ENCODE data around the gene PACRGL. TPM values are rescaled to one million over a fixed set of nuclear protein-coding genes. Genes with fewer than 3 reads are reported as not detected.

The PACRGL gene
- total and polyA plus RNA-seq, 2 of the 4 experiments (the other 2 are of a cell fraction), result 7.4 to 13.1 TPM

- BruUV-seq (replicated peaks), result no TSS peak
- no peak overlapping the region for H3K18ac ChIP-seq (ENCODE audit: low read depth, low read length)
- H2AFZ ChIP-seq (replicated peaks; ENCODE audit: low read length, poor library complexity), result no peak overlapping the region
- no peaks in the 10 kb centered on the region for H3K4me1 ChIP-seq (ENCODE audit: control insufficient read depth, insufficient read depth, low read length)
- no peak overlapping the region for H4K8ac ChIP-seq (ENCODE audit: low read depth in 2 of 2, low read length in 2 of 2)
- intact Hi-C loops (cut with micrococcal nuclease) (no loop called here), in situ Hi-C loops (cut with MboI; ENCODE audit: low sequenced_read_pairs) (no loop called here), dilution Hi-C loops (cut with HindIII; ENCODE audit: low sequenced_read_pairs, unreplicated experiment) (no loop called here)
- H3K27me3 ChIP-seq (ENCODE audit: control insufficient read depth, insufficient read depth, low read length), result no peaks in the 10 kb centered on the region
- H3K56ac ChIP-seq (ENCODE audit: extremely low read depth, insufficient read depth, low read length), result no peak overlapping the region
- no peak overlapping the region for H2BK120ac ChIP-seq (ENCODE audit: low read depth, low read length)
- H3K27ac ChIP-seq (ENCODE audit: insufficient read depth, low read length), result no peak overlapping the region
- H3K36me3 ChIP-seq (ENCODE audit: control insufficient read depth, insufficient read depth, low read length), result no peaks in the 10 kb centered on the region; the same call in 1 of the 2 replicates
- H3K4ac ChIP-seq (ENCODE audit: low read depth, low read length), result no peak overlapping the region
- no peak for DNase-seq
- no peaks in the 10 kb centered on the region for H3K79me1 ChIP-seq (ENCODE audit: low read depth in 1 of 2, low read length in 2 of 2)
- H3K23ac ChIP-seq (ENCODE audit: low read depth, low read length), result no peak overlapping the region
- no peak overlapping the region for H3K9ac ChIP-seq (ENCODE audit: low read depth, low read length)
- no peak overlapping the region for H2BK20ac ChIP-seq (ENCODE audit: low read depth, low read length)
- H3K9me3 ChIP-seq (ENCODE audit: control insufficient read depth, insufficient read depth, low read length), result no peaks in the 10 kb centered on the region
- no peak overlapping the region for H2AK9ac ChIP-seq (replicated peaks; ENCODE audit: low read depth, low read length, poor library complexity)
- no peaks in the 10 kb centered on the region for H4K20me1 ChIP-seq (ENCODE audit: insufficient read depth, low read length)
- H3K4me3 ChIP-seq (ENCODE audit: insufficient read depth, low read depth, low read length), result no peak overlapping the region
- ATAC-seq (ENCODE audit: low read depth), result no peak
- H2BK15ac ChIP-seq (ENCODE audit: low read depth, low read length), result no peak overlapping the region
- H3K9me1 ChIP-seq (ENCODE audit: insufficient read depth, low read length), result no peaks in the 10 kb centered on the region
- CTCF ChIA-PET, result no interaction called here
- POLR2A ChIA-PET (ENCODE audit: unreplicated experiment), result no interaction called here
- H4K5ac ChIP-seq (ENCODE audit: low read depth, low read length), result no peak overlapping the region
- H2BK5ac ChIP-seq (ENCODE audit: low read depth, low read length, poor library complexity, severe bottlenecking), result no peak overlapping the region
- no peak overlapping the region for H3K4me2 ChIP-seq (ENCODE audit: low read depth, low read length)
- H2AK5ac ChIP-seq (ENCODE audit: low read depth, low read length), result no peak overlapping the region
- TF ChIP-seq, protein P1, sequence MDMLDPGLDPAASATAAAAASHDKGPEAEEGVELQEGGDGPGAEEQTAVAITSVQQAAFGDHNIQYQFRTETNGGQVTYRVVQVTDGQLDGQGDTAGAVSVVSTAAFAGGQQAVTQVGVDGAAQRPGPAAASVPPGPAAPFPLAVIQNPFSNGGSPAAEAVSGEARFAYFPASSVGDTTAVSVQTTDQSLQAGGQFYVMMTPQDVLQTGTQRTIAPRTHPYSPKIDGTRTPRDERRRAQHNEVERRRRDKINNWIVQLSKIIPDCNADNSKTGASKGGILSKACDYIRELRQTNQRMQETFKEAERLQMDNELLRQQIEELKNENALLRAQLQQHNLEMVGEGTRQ (IDR thresholded peaks at IDR 0.05; ENCODE audit: low read depth, low read length), result no peak
- H3K14ac ChIP-seq (replicated peaks; ENCODE audit: low read depth, low read length), result no peak overlapping the region
- no peak overlapping the region for H4K91ac ChIP-seq (ENCODE audit: insufficient read depth, low read depth, low read length)
These were observed 61.1 kb downstream of the PACRGL start for GRCh38 chr4:20761382-20761781.

All from IMR-90 (cell line).